SK-N-SH treated with all-trans-retinoic acid at 6 μM for 48 hours (cell line): Measurements from ENCODE around the gene LRAT.

Source experiments
- ATAC-seq: fragments of 200-7000 bp; cut with Tn5 transposase; 3 replicates; pipeline ENCODE4 v1.9.1; 2020; ENCODE audit warnings: mild to moderate bottlenecking, moderate library complexity
- ARNTL ChIP-seq: fragments of 450-650 bp; formaldehyde crosslinking; IDR thresholded peaks from 2 replicates; pipeline ENCODE4 v1.5.0; 2020; ENCODE audit warnings: low read depth, mild to moderate bottlenecking, moderate library complexity, borderline replicate concordance
- BACH2 ChIP-seq: fragments of 250-450 bp; sonication (Bioruptor Pico); IDR thresholded peaks from 2 replicates; pipeline ENCODE4 v1.9.0; 2021; ENCODE audit warnings: mild to moderate bottlenecking, borderline replicate concordance
- CREB5 ChIP-seq: fragments of 250-450 bp; sonication (Bioruptor Pico); IDR thresholded peaks from 2 replicates; pipeline ENCODE4 v1.5.1; 2020; ENCODE audit warnings: low read depth, mild to moderate bottlenecking, moderate library complexity
- CSDC2 ChIP-seq: fragments of 250-450 bp; sonication (Bioruptor Pico); IDR thresholded peaks from 2 replicates; pipeline ENCODE4 v1.5.0; 2020; ENCODE audit warnings: mild to moderate bottlenecking, moderate library complexity
- CSRNP3 ChIP-seq: fragments of 250-450 bp; sonication (Bioruptor Pico); IDR thresholded peaks from 2 replicates; pipeline ENCODE4 v1.5.1; 2021; ENCODE audit warnings: mild to moderate bottlenecking, moderate library complexity
- ESRRG ChIP-seq: fragments of 250-450 bp; sonication (Bioruptor Pico); IDR thresholded peaks from 2 replicates; pipeline ENCODE4 v1.6.1; 2021; ENCODE audit warnings: mild to moderate bottlenecking
- GLIS3 ChIP-seq: fragments of 250-450 bp; sonication (Bioruptor Pico); IDR thresholded peaks from 2 replicates; pipeline ENCODE4 v1.5.0; 2020; ENCODE audit warnings: mild to moderate bottlenecking, moderate library complexity
- ISL1 ChIP-seq: fragments of 250-450 bp; sonication (Bioruptor Pico); IDR thresholded peaks from 2 replicates; pipeline ENCODE4 v2.1.2; 2022; ENCODE audit warnings: mild to moderate bottlenecking, moderate library complexity
- OSR1 ChIP-seq: fragments of 250-450 bp; sonication (Bioruptor Pico); IDR thresholded peaks from 2 replicates; pipeline ENCODE4 v1.8.0; 2022; ENCODE audit warnings: moderate library complexity, mild to moderate bottlenecking, inconsistent platforms
- PPARA ChIP-seq: fragments of 250-450 bp; sonication (Bioruptor Pico); IDR thresholded peaks from 2 replicates; pipeline ENCODE4 v1.5.0; 2020; ENCODE audit warnings: mild to moderate bottlenecking, borderline replicate concordance
- SNAI2 ChIP-seq: fragments of 250-450 bp; sonication (Bioruptor Pico); IDR thresholded peaks from 2 replicates; pipeline ENCODE4 v1.5.0; 2020; ENCODE audit warnings: mild to moderate bottlenecking, moderate library complexity
- TSHZ2 ChIP-seq: fragments of 250-450 bp; sonication (Bioruptor Pico); IDR thresholded peaks from 2 replicates; pipeline ENCODE4 v1.5.0; 2020; ENCODE audit warnings: mild to moderate bottlenecking, moderate library complexity
- ZC3H10 ChIP-seq: fragments of 250-450 bp; sonication (Bioruptor Pico); IDR thresholded peaks from 2 replicates; pipeline ENCODE4 v1.5.1; 2021; ENCODE audit warnings: mild to moderate bottlenecking, moderate library complexity
- ZFP30 ChIP-seq: fragments of 450-650 bp; formaldehyde crosslinking; IDR thresholded peaks from 2 replicates; pipeline ENCODE4 v1.5.0; 2022; ENCODE audit warnings: mild to moderate bottlenecking, moderate library complexity
- ZNF565 ChIP-seq: fragments of 450-650 bp; formaldehyde crosslinking; conservative IDR thresholded peaks from 2 replicates; pipeline ENCODE4 v1.5.0; 2020; ENCODE audit warnings: low read depth, mild to moderate bottlenecking, moderate library complexity
- ZNF8 ChIP-seq: fragments of 450-650 bp; formaldehyde crosslinking; IDR thresholded peaks from 2 replicates; pipeline ENCODE4 v1.5.0; 2020; ENCODE audit warnings: mild to moderate bottlenecking, moderate library complexity
- TF ChIP-seq, protein P1 (sequence below): fragments of 250-450 bp; sonication (Bioruptor Pico); IDR thresholded peaks from 2 replicates; pipeline ENCODE4 v1.8.0; 2020; ENCODE audit warnings: mild to moderate bottlenecking, moderate library complexity, borderline replicate concordance
- TF ChIP-seq, protein P2 (sequence below): fragments of 250-450 bp; sonication (Bioruptor Pico); IDR thresholded peaks from 2 replicates; pipeline ENCODE4 v1.8.0; 2021; ENCODE audit warnings: low read depth, mild to moderate bottlenecking, moderate library complexity, borderline replicate concordance

Gene LRAT

DNA sequence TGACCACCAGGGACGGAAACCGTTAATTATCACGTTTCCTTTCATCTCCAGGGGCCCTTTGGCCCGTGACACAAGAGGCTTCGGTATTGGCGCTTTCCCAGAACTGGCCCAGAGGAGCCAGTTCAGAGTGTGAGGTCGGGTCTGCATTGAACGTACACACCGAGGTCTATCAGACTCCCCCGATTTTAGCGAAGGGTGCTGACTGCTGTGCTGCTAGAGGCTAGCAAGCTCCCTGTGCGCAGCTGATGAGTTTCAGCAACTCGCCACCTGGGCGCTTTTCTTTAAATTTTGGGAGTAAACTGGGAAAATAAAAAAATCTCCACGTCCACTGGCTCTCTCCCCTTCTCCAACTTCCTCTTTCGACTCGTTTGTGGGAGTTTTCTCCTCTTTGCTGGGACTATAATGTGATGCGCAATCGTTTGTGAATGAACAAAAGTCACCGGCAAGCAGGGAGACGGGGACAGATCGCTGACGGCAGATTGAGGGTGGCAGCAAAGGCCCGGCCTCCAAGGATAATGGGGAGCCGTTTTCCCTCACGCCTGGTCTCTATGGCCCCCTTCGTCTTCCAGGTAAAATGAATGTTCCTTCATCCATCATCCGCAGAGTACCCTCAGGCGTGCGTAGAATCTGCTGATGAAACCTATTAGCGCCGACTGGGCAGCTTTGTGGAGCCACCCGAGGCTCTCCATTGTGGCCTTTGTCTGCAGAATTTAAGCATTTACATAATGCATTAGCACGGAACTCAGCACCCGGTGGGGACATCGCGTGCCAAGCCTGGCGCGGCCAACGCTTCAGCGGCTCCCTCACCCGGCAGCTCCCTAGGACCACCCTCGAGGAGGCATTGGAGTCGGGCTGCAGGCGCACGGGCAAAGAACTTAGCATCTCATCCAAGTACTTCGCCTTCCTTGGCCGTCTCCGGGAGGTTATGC, 1.6 kb upstream of the LRAT start:
- no peak for ATAC-seq
- TF ChIP-seq ISL1 (no peak), ARNTL (CRISPR knock-in tag) (no peak), BACH2 (CRISPR knock-in tag) (no peak), OSR1 (no peak), CSDC2 (CRISPR knock-in tag) (no peak), GLIS3 (CRISPR knock-in tag) (no peak), SNAI2 (CRISPR knock-in tag) (no peak), PPARA (no peak), CREB5 (CRISPR knock-in tag) (no peak), TSHZ2 (CRISPR knock-in tag) (no peak), ZNF8 (CRISPR knock-in tag) (no peak), ESRRG (CRISPR knock-in tag) (no peak), CSRNP3 (no peak), ZC3H10 (CRISPR knock-in tag) (no peak), ZNF565 (CRISPR knock-in tag) (no peak)
- TF ChIP-seq, protein P1, sequence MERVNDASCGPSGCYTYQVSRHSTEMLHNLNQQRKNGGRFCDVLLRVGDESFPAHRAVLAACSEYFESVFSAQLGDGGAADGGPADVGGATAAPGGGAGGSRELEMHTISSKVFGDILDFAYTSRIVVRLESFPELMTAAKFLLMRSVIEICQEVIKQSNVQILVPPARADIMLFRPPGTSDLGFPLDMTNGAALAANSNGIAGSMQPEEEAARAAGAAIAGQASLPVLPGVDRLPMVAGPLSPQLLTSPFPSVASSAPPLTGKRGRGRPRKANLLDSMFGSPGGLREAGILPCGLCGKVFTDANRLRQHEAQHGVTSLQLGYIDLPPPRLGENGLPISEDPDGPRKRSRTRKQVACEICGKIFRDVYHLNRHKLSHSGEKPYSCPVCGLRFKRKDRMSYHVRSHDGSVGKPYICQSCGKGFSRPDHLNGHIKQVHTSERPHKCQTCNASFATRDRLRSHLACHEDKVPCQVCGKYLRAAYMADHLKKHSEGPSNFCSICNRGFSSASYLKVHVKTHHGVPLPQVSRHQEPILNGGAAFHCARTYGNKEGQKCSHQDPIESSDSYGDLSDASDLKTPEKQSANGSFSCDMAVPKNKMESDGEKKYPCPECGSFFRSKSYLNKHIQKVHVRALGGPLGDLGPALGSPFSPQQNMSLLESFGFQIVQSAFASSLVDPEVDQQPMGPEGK (CRISPR knock-in tag) = no peak

GRCh38 chr4:154744341-154744926, 634 bp downstream of the LRAT start:
- no peak for ATAC-seq
- TF ChIP-seq ESRRG (CRISPR knock-in tag) (no peak), ZNF565 (CRISPR knock-in tag) (no peak), CREB5 (CRISPR knock-in tag) (no peak), SNAI2 (CRISPR knock-in tag) (no peak), CSRNP3 (no peak), ZFP30 (CRISPR knock-in tag) (no peak), GLIS3 (CRISPR knock-in tag) (no peak)
- TF ChIP-seq, protein P1 (CRISPR knock-in tag) = no peak
- TF ChIP-seq, protein P2, sequence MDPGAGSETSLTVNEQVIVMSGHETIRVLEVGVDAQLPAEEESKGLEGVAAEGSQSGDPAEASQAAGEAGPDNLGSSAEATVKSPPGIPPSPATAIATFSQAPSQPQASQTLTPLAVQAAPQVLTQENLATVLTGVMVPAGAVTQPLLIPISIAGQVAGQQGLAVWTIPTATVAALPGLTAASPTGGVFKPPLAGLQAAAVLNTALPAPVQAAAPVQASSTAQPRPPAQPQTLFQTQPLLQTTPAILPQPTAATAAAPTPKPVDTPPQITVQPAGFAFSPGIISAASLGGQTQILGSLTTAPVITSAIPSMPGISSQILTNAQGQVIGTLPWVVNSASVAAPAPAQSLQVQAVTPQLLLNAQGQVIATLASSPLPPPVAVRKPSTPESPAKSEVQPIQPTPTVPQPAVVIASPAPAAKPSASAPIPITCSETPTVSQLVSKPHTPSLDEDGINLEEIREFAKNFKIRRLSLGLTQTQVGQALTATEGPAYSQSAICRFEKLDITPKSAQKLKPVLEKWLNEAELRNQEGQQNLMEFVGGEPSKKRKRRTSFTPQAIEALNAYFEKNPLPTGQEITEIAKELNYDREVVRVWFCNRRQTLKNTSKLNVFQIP = no peak
